ENCODE measurements around the gene CXXC5.

Gene CXXC5

GRCh38 chr5:139682016-139682975 is 34.1 kb downstream of the CXXC5 start:
- DNase-seq, result no peak

- DNase-seq, result no peak
These were observed 35.4 kb downstream of the CXXC5 start for GRCh38 chr5:139683295-139684271.

- DNase-seq, result no peak
These were observed 36.3 kb downstream of the CXXC5 start for GRCh38 chr5:139684350-139684880.

- no peak for DNase-seq
These were observed 37.0 kb downstream of the CXXC5 start for GRCh38 chr5:139684881-139685749.

- no peak for DNase-seq
These were observed 37.7 kb downstream of the CXXC5 start for GRCh38 chr5:139685886-139686285.

- no peak for DNase-seq
These were observed 38.2 kb downstream of the CXXC5 start for GRCh38 chr5:139686356-139686705.

GRCh38 chr5:139686706-139687441 is 38.7 kb downstream of the CXXC5 start:
- no peak for DNase-seq

GRCh38 chr5:139687656-139688055 is 39.5 kb downstream of the CXXC5 start:
- no peak for DNase-seq

GRCh38 chr5:139688088-139688702 is 40.0 kb downstream of the CXXC5 start:
- no peak for DNase-seq

GRCh38 chr5:139688751-139689372 is 40.7 kb downstream of the CXXC5 start:
- DNase-seq, result no peak

GRCh38 chr5:139689631-139690063 is 41.5 kb downstream of the CXXC5 start:
- peak; percentile 36 for DNase-seq

GRCh38 chr5:139690064-139690802 is 42.1 kb downstream of the CXXC5 start:
- no peak for DNase-seq

- DNase-seq, result no peak
These were observed 42.9 kb downstream of the CXXC5 start for GRCh38 chr5:139690803-139691629.

- no peak for DNase-seq
These were observed 44.0 kb downstream of the CXXC5 start for GRCh38 chr5:139692148-139692547.

- no peak for DNase-seq
These were observed 44.6 kb downstream of the CXXC5 start for GRCh38 chr5:139692679-139693308.

- DNase-seq, result no peak
These were observed 45.7 kb downstream of the CXXC5 start for GRCh38 chr5:139693676-139694364.

GRCh38 chr5:139694556-139695177 is 46.5 kb downstream of the CXXC5 start:
- DNase-seq, result no peak
